Neural cell (in vitro differentiated cells): ENCODE data around the gene MED8. TPM values are rescaled to one million over a fixed set of nuclear protein-coding genes. Genes with fewer than 3 reads are reported as not detected.

Experiments used
- H2AFZ ChIP-seq: fragments of 200-600, 300-800 bp; sonication (generic), shearing (Covaris generic); 2 replicates; pipeline ENCODE4 v1.6.0; 2014; ENCODE audit warnings: low read depth, mild to moderate bottlenecking, antibody characterized with exemption, low read length, moderate library complexity
- H3F3A ChIP-seq: fragments of 200-600 bp; shearing (Covaris generic); 2 replicates; pipeline ENCODE4 v1.6.1; 2016; ENCODE audit warnings: mild to moderate bottlenecking, moderate library complexity, mixed read lengths, antibody characterized with exemption, low read length; ENCODE audit not compliant: insufficient read depth, poor library complexity, severe bottlenecking
- H3K27ac ChIP-seq: fragments of 200-600, 300-800 bp; sonication (generic), shearing (Covaris generic); 2 replicates; pipeline ENCODE4 v1.5.1; 2014; ENCODE audit warnings: mild to moderate bottlenecking, low read length, moderate library complexity
- H3K27me3 ChIP-seq: fragments of 300-800, 200-600 bp; sonication (generic), shearing (Covaris generic); 2 replicates; pipeline ENCODE4 v1.6.0; 2014; ENCODE audit warnings: mild to moderate bottlenecking, low read depth, low read length, moderate library complexity; ENCODE audit not compliant: insufficient read depth
- H3K36me3 ChIP-seq: fragments of 300-800, 200-600 bp; sonication (generic), shearing (Covaris generic); 2 replicates; pipeline ENCODE4 v1.5.1; 2014; ENCODE audit warnings: mild to moderate bottlenecking, antibody characterized with exemption, low read length, moderate library complexity; ENCODE audit not compliant: insufficient read depth
- H3K4me2 ChIP-seq: fragments of 300-800, 200-600 bp; sonication (generic), shearing (Covaris generic); 2 replicates; pipeline ENCODE4 v1.6.0; 2014; ENCODE audit warnings: mild to moderate bottlenecking, low read length
- H3K4me3 ChIP-seq: fragments of 300-800, 200-600 bp; sonication (generic), shearing (Covaris generic); 2 replicates; pipeline ENCODE4 v1.5.1; 2014; ENCODE audit warnings: mild to moderate bottlenecking, low read length, moderate library complexity
- H3K79me2 ChIP-seq: fragments of 200-600 bp; shearing (Covaris generic); replicated peaks from 2 replicates; pipeline ENCODE4 v1.6.0; 2014; ENCODE audit warnings: mild to moderate bottlenecking, low read length, moderate library complexity; ENCODE audit not compliant: insufficient read depth
- H3K9ac ChIP-seq: fragments of 300-800, 200-600 bp; sonication (generic), shearing (Covaris generic); 2 replicates; pipeline ENCODE4 v1.6.1; 2016; ENCODE audit warnings: mild to moderate bottlenecking, low read length, mixed read lengths
- H3K9me2 ChIP-seq: fragments of 200-600 bp; shearing (Covaris generic); 2 replicates; pipeline ENCODE4 v1.6.1; 2016; ENCODE audit warnings: mild to moderate bottlenecking, low read length, mixed read lengths; ENCODE audit not compliant: insufficient read depth
- H3K9me3 ChIP-seq: fragments of 200-600, 300-800 bp; sonication (generic), shearing (Covaris generic); 2 replicates; pipeline ENCODE4 v1.6.1; 2016; ENCODE audit warnings: mild to moderate bottlenecking, mixed run types, low read length, moderate library complexity, mixed read lengths
- H4K20me1 ChIP-seq: fragments of 200-600 bp; shearing (Covaris generic); 2 replicates; pipeline ENCODE4 v1.6.1; 2016; ENCODE audit warnings: mild to moderate bottlenecking, mixed run types; ENCODE audit not compliant: insufficient read depth
- CTCF ChIP-seq: fragments of 450-650 bp; IDR thresholded peaks from 2 replicates; pipeline ENCODE4 v1.5.1; 2014; ENCODE audit warnings: antibody characterized with exemption, mild to moderate bottlenecking, moderate library complexity; ENCODE audit not compliant: poor library complexity, severe bottlenecking
- EP300 ChIP-seq: fragments of 450-650 bp; conservative IDR thresholded peaks from 2 replicates; pipeline ENCODE4 v1.6.1; 2014; ENCODE audit warnings: antibody characterized with exemption, mild to moderate bottlenecking, moderate library complexity; ENCODE audit not compliant: poor library complexity, severe bottlenecking
- EZH2 ChIP-seq: fragments of 200-600, 300-800 bp; shearing (Covaris generic), sonication (generic); IDR thresholded peaks from 2 replicates; pipeline ENCODE4 v1.6.1; 2014; ENCODE audit warnings: antibody characterized with exemption, low read length, borderline replicate concordance, mild to moderate bottlenecking; ENCODE audit not compliant: insufficient read depth, poor library complexity, severe bottlenecking
- MXI1 ChIP-seq: fragments of 450-650 bp; conservative IDR thresholded peaks from 2 replicates; pipeline ENCODE4 v1.6.1; 2014; ENCODE audit warnings: antibody characterized with exemption, mild to moderate bottlenecking; ENCODE audit not compliant: poor library complexity, severe bottlenecking
- POLR2AphosphoS5 ChIP-seq: IDR thresholded peaks from 2 replicates; pipeline ENCODE4 v1.6.1; 2012
- RAD21 ChIP-seq: fragments of 450-650 bp; conservative IDR thresholded peaks from 2 replicates; pipeline ENCODE4 v1.6.1; 2014; ENCODE audit warnings: antibody characterized with exemption, mild to moderate bottlenecking, moderate library complexity
- REST ChIP-seq: IDR thresholded peaks from 2 replicates; pipeline ENCODE4 v1.6.1; 2012; ENCODE audit warnings: borderline replicate concordance
- SMC3 ChIP-seq: fragments of 450-650 bp; conservative IDR thresholded peaks from 2 replicates; pipeline ENCODE4 v1.6.1; 2014; ENCODE audit warnings: antibody characterized with exemption, mild to moderate bottlenecking, moderate library complexity; ENCODE audit not compliant: poor library complexity
- TAF1 ChIP-seq: IDR thresholded peaks from 2 replicates; pipeline ENCODE4 v1.6.1; 2012; ENCODE audit warnings: low read depth
- polyA plus RNA-seq: library from polyadenylated mRNA; depleted of rRNA; stranded (reverse); fragments of >200 nt; gene quantifications from 2 replicates; pipeline ENCODE4 v1.2.3, GENCODE V29; 2014

The MED8 gene
- polyA plus RNA-seq, 1 donor from 2014 or later = 59.2 TPM

- Histone ChIP-seq H3K4me2 (no peak overlapping the region), H4K20me1 (no peaks in the 10 kb centered on the region), H3K36me3 (no peaks in the 10 kb centered on the region), H2AFZ (no peak overlapping the region), H3K9me2 (no peaks in the 10 kb centered on the region), H3K9me3 (no peaks in the 10 kb centered on the region), H3K9ac (no peak overlapping the region), H3F3A (no peaks in the 10 kb centered on the region), H3K79me2 (no peaks in the 10 kb centered on the region), H3K4me3 (no peak overlapping the region), H3K27me3 (no peaks in the 10 kb centered on the region), H3K27ac (no peak overlapping the region)
- TF ChIP-seq POLR2AphosphoS5 (no peak), MXI1 (no peak), EZH2 (no peak), SMC3 (no peak), TAF1 (no peak), RAD21 (no peak), CTCF (no peak), EP300 (no peak), REST (no peak)
These were observed 8.0 kb downstream of the MED8 start for GRCh38 chr1:43381612-43382011.

GRCh38 chr1:43379476-43379875 lies 10.1 kb downstream of the MED8 start:
- Histone ChIP-seq H3K4me2 (no peak overlapping the region), H4K20me1 (no peaks in the 10 kb centered on the region), H3K79me2 (no peaks in the 10 kb centered on the region)

More at GRCh38 chr1:43379476-43379875, 10.1 kb downstream of the MED8 start:
- no peak overlapping the region for H3K27ac ChIP-seq
- H2AFZ ChIP-seq = no peak overlapping the region
- H3F3A ChIP-seq = no peaks in the 10 kb centered on the region
- no peaks in the 10 kb centered on the region for H3K36me3 ChIP-seq
- no peak overlapping the region for H3K4me3 ChIP-seq
- H3K9ac ChIP-seq = no peak overlapping the region
- H3K9me2 ChIP-seq = no peaks in the 10 kb centered on the region
- no peaks in the 10 kb centered on the region for H3K27me3 ChIP-seq
- no peak for TF ChIP-seq EP300
- TF ChIP-seq REST = no peak
- TF ChIP-seq CTCF = no peak
- no peak for TF ChIP-seq RAD21
- no peak for TF ChIP-seq EZH2
- no peak for TF ChIP-seq MXI1
- TF ChIP-seq TAF1 = no peak
- no peak for TF ChIP-seq SMC3
- no peak for TF ChIP-seq POLR2AphosphoS5
- no peaks in the 10 kb centered on the region for H3K9me3 ChIP-seq
